Measurements from ENCODE around the gene ETS1. TPM values are rescaled to one million over a fixed set of nuclear protein-coding genes. Genes with fewer than 3 reads are reported as not detected.

ETS1 gene
- total and polyA plus RNA-seq, 11 donors = 18.4 to 101 (median 45.3) TPM

DNA sequence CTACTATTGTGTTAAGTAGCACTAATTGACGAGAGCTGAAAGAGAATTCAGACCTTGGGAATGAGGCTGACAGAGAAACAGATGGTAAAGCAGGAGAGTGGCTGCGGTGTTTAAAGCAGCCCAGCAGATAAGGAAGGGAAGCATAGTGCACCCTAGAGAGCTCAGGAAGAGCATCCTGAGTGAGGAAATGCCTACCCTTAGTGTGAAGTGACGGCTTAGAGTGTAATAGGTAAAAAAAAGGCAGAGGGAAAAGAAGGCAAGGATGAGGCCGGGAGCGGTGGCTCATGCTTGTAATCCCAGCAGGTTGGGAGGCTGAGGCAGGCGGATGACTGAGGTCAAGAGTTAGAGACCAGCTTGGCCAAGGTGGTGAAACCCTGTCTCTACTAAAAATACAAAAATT is 22.4 kb upstream of the ETS1 start:
- Histone ChIP-seq H3K36me3 (no peaks in the 10 kb centered on the region), H3K9me3 (no peaks in the 10 kb centered on the region), H3K27me3 (no peaks in the 10 kb centered on the region), H3K4me1 (peaks cover 0 to 44% (median 26%) of the 10 kb centered on the region in 12 donors), H3K27ac (peak overlapping the region in 5 of 12 donors; percentile 27 to 76 (median 68)), H3K4me3 (no peak overlapping the region)
- DNase-seq (no peak), ATAC-seq (no peak)
- 67 to 80% (median 72%) methylated on average over 6 of the region's 6 CpGs for WGBS, 4 donors
- intact Hi-C loops (cut with DNase I) = no loop called here
- TF ChIP-seq POLR2A (IDR thresholded peaks at IDR 0.05) (no peak), CTCF (IDR thresholded peaks at IDR 0.05) (no peak)

DNA sequence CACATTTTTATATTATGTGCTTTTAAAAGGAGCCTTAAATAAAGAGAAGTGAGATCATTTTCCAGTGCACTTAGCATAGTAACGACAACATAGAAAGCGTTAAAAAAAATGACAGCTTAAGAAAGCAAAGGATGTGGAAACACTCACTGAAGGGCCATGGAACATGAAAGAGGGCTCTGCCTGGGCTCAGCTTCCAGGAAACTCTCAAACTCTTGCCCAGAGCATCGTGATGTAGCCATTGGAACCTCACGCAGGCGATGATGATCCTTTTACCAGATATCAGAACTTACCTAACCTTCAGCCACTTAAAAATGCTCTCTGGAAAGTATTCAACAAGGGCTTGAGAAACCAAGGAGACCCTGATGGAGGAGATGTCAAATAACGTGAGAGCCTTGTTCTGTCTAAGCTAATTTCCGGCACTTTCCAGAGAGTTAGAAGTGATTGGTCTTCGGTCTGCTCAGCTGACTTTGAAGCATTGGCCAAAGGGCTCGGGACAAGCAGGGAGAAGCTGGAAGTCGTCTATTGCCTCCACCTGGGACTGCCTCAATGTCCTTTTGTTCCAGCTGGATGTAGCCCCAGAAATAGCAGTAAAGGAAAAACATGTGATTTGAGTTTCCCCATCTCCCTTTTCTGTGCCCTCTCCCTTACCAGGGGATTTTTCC is 21.5 kb upstream of the ETS1 start:
- 61 to 82% (median 69%) methylated on average over 10 of the region's 10 CpGs for WGBS, 4 donors
- TF ChIP-seq CTCF (IDR thresholded peaks at IDR 0.05) (no peak), POLR2A (IDR thresholded peaks at IDR 0.05) (no peak)
- H3K4me3 ChIP-seq = no peak overlapping the region
- no peaks in the 10 kb centered on the region for H3K27me3 ChIP-seq
- peaks cover 0 to 46% (median 30%) of the 10 kb centered on the region in 12 donors for H3K4me1 ChIP-seq
- DNase-seq = no peak
- H3K27ac ChIP-seq = peak overlapping the region in 1 of 12 donors; percentile 76
- no peaks in the 10 kb centered on the region for H3K9me3 ChIP-seq
- no peaks in the 10 kb centered on the region for H3K36me3 ChIP-seq
- intact Hi-C loops (cut with DNase I) = no loop called here
- no peak for ATAC-seq

GRCh38 chr11:128607819-128608218 is 20.5 kb upstream of the ETS1 start:
- Histone ChIP-seq H3K4me1 (peaks cover 0 to 51% (median 29%) of the 10 kb centered on the region in 12 donors), H3K27me3 (no peaks in the 10 kb centered on the region), H3K9me3 (no peaks in the 10 kb centered on the region), H3K4me3 (no peak overlapping the region), H3K27ac (no peak overlapping the region), H3K36me3 (no peaks in the 10 kb centered on the region)
- TF ChIP-seq CTCF (IDR thresholded peaks at IDR 0.05) (no peak), POLR2A (IDR thresholded peaks at IDR 0.05) (no peak)
- no peak for DNase-seq
- 55 to 73% (median 59%) methylated on average over 5 of the region's 5 CpGs for WGBS, 4 donors
- peak in 1 of 4 donors; percentile 44 for ATAC-seq
- intact Hi-C loops (cut with DNase I) = no loop called here

DNA sequence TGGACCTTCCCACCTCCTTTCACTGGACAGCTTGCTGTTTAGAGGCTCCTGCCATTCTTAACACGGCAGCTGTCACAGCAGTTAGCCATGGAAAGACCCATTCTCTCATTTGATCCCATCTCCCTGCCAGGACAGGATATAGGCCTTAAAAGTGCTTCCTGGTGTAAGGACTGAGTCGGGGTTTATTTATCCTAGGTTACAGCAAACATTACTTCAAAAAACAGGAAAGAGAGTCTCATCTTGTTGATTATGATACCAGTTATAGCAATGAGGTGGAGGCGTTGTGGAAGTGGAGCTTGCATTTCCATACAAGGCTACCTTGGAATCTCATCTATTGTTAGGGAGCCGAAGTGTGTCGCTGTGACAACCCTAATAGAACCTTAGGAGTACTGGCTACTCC is 17.4 kb upstream of the ETS1 start:
- intact Hi-C loops (cut with DNase I) = no loop called here
- DNase-seq = no peak
- peak in 2 of 4 donors; percentile 33 to 92 for ATAC-seq
- WGBS, 4 donors = 63 to 72% (median 70%) methylated on average over 5 of the region's 5 CpGs
- Histone ChIP-seq H3K9me3 (no peaks in the 10 kb centered on the region), H3K36me3 (no peaks in the 10 kb centered on the region), H3K27me3 (no peaks in the 10 kb centered on the region), H3K4me3 (no peak overlapping the region), H3K27ac (peak overlapping the region in 8 of 12 donors; percentile 19 to 57 (median 38)), H3K4me1 (peaks cover 0 to 30% (median 11%) of the 10 kb centered on the region in 12 donors)
- TF ChIP-seq POLR2A (IDR thresholded peaks at IDR 0.05) (no peak), CTCF (IDR thresholded peaks at IDR 0.05) (no peak)

All from heart left ventricle (tissue), 16 donors.